ENCODE measurements around the gene ICAM2.
A peak's percentile ranks its signal among the peaks of the same experiment; 100 is the strongest.
"Not testable (repeated sequence)": the region's sequence is repeated elsewhere in the genome, so short reads cannot be mapped to it uniquely, and the experiment has no call there.

ICAM2 gene

DNA sequence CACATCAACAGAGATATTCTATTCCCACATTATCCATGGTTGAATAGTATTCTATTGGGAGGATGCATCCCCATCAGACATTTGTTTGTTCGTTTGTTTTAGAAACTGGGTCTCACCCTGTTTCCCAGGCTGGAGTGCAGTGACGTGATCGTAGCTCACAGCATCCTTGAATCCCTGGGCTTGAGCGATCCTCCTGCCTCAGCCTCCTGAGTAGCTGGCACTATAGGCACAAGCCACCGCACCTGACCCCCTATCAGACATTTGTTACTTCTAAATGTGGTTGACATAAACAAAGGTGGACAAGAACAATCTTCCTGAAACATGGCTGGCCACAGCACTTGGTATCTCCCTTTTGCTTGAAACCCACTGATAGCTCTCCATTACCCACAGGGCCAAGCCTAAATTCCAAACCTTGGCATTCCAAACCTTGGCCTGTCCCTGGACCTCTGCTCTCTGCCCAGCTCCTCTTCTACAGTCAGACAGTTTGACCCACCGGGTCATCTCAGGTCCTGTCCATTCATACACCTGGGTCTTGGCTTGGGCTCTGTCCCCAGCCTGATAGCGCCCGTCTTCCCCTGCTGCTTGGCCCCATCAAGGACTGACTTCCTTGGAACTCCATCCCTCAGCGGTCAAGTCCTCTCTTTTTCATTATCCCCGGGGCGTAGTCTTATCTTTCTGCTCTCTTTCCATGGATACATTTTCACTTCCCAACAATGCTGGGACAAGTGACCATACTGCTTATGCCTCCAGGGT, 23.8 kb downstream of the ICAM2 start:
- no peak for DNase-seq

DNA sequence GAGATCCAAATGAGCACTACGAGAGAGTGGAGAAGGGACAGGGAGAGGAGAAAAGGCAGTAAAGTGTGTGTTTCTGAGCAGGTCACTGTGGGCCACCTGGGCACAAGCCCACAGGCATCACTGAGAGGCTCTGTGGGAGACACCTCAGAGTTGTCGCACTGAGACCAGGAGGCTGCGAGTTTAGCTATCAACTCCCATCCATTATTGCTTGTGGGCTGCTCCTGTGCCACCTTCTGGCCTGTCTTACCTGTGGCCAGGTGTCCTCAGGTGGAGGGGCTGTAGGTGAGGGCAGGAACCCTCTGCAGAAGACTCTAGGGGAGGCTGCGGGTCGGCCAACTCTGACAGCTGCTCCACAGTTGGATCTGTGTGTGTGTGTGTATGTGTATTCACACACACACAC, 24.8 kb downstream of the ICAM2 start:
- no peak for DNase-seq

DNA sequence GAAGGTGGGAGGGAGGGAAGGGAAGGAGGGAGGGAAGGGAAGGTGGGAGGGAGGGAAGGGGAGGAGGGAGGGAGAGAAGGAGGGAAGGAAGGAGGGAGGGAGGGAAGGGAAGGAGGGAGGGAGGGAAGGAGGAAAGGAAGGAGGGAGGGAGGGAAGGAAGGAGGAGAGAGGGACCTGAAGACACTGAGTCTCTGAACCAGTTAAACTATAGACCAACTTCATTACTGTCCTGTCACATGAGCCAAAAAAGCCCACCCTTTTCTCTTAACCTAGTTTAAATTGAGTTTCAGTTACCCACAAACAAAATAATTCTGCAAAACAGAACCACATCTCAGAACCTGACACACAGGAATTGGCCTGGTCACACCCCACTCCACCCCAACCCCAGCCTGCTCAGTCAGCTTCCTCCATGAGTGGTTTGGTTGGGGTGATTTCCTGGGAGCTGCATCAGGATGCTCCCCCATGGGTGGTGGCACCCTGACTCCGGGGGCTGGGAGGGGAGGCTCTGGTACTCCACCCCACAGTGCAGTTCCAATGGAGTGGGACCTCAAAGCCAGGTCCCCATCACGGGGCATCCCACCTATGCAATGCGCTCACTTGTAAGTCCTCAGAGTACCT, 27.0 kb downstream of the ICAM2 start:
- no peak for DNase-seq

DNA sequence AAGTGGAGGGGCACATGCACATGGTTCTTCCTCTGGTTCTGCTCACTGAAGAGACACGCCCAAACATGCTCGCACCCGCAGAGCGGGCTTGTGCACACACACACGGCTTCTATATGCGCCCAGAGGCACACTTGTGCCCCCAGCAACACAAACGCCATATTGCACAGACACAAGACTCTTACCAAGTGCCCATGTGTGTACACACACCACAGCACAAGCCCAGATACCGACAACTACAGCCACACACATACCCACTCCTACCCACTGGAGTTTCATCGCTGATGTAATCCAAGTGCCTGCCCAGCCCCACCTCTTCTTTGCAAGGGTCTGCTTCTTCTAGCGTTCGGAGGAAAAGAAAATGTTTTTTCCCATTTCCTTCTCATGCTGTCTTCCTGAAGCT, 28.8 kb downstream of the ICAM2 start:
- DNase-seq, result no peak

DNA sequence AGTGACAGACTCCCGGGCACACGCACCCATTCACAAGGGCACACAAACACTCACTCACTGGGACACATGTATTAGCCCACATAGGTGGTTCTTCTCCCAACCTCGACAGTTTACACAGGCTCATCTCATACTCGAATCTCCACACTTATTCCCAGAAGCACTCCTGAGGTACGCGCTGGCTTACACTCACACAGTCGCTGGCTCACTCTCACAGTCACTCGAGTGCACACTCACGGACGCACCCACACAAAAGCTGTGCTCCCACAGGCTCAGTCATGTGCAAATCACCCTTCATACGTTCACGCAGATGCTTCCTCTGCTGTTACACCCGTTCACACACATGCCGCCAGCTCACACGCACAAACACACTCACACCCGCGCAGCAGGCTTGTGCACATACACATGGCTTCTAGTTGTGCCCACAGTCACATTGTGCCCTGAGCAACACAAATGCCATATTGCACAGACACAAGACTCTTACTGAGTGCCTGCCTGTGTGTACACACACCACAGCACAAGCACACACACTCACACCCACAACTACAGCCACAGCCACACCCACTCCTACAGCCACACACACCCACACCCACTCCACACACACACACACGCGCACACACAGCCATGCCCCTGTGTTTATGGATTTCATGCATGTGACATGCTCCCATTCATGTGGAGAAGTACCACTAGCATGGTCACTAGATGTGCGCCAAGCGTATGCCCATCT, 30.6 kb downstream of the ICAM2 start:
- no peak for DNase-seq

DNA sequence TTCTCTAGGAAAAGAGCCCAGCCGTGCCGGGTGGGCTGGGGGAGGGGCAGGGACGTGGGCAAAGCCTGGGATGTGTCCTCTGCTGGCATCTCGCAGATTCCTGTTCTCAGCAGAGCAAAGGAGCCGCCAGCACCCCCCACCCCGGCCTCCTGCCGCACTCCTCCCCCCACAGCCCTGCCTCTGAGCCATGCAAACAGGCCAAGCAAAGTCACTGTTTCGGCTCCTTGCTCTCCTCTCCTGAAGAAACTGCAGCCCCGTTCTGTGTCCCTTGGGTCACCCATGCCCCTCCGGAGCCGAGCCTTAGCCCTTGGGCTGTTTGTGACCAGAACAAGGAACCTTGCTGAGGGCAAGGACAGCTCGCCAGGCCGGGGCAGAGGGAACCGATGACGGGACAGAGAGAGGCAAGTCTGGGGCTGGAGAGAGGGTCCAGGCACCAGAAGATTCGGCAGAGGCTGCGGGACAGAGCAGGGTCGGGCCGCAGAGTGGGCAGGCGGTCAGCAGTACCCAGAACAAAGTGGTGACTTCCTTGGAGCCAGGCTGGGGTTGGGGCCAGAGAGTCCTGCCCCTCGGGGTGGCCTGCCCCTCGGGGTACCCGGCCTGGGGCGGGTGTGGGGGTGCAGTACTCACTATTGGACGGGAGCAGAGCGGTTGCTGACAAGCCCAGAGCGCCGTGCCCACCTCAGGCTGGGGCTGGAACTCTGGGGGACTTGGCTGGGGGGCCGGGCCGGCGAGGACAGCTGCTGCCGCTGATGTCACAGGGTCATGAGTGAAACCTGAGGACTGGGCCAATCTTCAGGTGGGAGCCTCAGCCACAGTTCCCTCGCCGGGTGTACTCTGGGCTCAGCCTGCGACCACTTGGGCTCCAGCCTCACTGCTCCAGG, 31.5 kb downstream of the ICAM2 start:
- no peak for DNase-seq

DNA sequence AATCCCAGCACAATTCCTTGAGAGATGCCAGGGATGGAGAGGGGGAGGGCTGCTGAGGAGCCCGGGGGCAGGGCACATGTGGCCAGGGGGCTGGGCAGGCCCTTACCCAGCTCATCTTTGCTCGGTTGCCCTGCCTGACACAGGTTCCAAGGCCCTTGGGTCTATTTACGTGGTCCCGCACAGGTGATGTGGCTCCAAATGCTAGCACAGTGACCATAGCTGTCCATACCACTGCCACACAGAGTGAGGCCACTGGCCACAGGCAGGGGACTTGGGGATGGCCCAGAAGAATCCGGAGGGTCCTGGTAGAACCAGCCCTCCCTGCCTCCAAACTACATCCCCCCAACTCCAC, 32.3 kb downstream of the ICAM2 start:
- no peak for DNase-seq

DNA sequence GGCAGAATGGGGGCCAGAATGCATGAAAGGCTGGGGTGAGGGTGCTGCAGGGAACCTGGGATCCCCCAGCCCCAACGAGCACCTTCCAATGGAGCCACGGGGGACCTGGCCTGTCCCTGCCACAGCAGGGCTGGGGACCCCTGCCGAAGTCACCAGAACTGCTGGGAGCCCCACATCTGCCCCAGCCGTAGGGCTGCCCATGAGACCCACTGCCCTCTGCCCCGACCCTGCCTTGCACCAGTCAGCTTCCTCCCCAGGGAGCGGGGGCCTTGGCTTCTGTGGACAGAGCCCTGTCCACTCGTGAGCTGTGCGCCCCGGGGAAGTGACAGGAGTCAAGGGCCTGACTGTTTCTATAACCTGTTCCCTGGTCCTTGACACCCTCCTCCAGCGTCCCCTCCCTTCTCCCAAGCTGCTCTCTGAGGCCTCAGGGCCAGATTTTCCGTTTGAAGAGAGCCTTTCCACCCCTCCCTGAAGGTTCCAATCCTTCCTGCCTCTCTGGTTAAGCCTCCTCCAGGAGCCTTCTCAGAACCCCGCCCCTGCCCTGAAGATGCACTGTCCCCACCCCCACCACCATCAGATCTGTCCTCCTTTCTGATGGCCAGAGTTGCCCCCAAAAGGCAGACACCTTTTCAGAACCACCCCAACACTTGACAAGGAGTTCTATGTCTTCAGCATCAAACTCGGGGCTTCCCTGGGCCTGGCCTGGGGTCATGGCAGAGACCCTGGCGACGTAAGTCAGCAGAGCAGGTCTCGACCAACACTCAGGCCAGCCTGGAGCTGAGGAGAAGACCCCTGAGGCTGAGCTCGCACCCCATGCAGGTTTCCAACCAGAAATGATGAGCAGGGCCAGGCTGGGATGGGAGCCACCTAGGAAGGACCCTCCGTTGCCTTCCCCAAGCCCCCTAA, 33.0 kb downstream of the ICAM2 start:
- peak; percentile 17 for DNase-seq

DNA sequence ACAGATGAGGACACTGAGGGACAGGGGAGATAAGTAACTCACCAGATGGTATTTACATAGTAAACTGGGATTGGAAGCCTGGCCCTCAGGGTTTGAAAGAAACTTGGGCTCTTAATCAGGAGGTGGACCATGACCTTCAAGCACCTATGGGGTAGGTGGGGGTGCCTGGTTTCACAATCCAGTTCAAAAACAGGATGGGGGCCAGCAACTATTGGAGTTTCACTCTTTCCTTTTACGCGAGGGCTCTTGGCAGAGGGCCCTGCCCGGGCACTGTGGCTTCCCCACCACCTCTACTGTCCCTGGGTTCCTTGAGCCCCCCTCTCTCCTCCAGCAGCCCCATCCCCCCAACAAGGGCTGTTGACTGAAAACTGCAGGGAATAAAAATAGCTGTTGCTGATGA, 33.6 kb downstream of the ICAM2 start:
- DNase-seq, result peak; percentile 82

DNA sequence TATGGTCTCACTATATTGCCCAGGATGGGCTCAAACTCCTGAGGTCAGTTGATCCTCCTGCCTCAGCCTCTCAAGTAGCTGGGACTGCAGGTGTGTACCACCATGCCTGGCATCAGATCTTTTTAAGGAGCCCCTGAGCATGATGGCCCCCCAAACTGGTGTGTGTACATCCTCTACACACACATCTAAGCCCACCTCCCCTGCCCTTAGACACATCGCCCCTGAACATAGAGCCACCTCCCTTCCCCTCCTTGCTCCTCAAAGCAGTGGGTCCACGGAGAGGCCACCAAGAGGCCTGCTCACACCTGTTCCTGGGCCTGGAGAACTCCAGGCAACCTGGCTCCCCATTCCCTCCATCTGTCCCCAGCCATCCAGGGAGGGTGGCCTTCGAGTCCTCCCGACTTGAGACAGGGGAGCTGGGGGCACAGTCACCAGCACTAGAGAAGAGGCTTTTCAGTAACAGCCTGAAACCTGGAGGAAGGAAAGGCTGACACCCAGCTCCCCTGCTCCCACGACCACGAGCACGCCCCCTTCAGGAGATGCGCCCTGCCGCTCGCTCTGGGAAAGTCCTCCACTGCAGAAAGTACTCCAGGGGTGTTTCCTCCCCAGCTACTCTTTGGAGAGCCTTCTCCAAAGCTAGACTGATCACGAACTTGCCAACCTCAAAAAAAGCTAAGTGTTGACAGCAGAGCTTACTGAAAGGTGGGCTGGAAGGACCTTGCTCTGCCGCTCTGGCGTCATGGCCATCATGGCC, 34.9 kb downstream of the ICAM2 start:
- DNase-seq, result no peak

DNA sequence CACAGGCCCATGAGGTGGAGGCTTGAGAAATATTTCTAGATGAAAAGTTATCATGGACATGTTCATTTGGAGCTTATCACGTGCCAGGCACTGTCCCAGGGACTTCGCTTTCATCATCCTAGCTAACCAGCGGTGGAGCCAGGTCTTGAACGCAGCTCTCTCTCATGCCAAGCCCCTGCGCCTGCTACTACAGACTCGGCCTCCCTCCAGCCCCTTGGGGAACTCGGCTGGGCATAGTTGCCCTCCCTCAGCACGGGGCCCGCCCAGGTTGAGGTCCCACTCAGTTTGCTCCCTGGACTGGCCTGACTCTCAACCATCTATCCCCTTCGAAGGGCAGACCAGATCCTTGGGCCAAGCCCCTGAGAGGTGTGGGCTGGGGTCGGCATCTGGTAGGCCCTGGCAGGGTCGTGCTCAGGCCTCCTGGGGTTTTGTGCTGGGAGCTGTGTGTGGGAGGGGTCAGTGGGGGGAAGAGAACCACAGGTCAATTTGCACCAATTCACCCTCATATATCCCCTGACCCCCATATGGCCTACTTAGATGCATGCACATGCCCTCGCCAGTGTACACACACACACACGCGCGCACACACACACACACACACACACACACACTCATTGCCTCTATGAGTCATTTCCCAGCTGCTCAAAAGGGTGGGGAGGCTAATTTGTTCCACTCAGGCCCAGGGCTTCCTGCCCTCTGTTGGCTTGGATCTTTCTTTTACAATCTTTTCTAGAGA, 35.6 kb downstream of the ICAM2 start:
- DNase-seq, result peak; percentile 39

DNA sequence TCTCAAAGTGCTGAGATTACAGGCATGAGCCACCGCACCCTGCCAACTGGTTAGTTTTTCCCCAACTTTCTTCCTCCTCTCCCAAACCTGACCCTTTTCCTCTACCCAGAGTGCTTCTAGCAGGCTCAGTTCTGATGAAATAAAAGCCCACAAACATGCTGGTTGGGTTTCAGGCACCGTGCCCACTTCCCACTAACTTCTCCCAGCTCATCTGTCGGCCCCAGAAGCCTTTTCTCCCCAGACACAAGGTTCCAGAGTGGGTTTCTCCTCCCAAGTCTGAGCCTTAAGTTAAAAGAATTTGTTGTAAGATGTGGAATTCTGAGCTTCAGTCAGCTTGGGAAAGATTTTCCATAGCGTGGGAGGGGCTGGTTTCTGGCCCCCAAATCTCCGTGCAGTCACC, 36.2 kb downstream of the ICAM2 start:
- DNase-seq, result no peak

DNA sequence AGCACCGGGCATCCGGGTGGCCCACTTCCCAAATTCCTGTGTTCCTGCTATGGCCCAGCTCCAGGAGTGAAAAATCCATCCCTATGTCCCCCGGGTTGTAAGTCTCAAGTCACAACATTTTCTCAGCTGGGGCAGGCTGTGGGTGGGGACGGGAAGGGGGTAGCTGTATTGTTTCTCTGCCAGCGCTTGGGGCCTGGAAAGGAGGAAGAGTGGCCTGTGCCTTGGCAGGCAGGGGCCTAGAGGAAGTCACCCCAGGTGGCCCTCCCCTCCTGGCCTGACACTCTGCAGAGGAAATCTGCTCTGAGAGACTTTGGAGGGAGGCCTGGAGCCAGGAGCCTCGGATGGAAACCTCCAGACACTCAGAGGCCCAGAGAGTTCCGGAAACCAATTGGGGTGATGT, 37.1 kb downstream of the ICAM2 start:
- DNase-seq, result peak; percentile 42

DNA sequence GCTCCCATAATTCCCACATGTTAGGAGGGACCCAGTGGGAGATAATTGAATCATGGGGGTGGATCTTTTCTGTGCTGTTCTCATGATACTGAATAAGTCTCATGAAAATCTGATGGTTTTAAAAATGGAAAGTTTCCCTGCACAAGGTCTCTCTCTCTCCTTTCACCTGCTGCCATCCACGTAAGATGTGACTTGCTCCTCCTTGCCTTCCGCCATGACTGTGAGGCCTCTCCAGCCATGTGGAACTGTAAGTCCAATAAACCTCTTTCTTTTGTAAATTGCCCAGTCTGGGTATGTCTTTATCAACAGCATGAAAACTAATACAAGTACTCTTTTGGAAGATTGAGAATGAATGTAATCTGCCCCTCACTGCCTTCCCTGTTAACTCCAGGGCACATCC, 37.8 kb downstream of the ICAM2 start:
- DNase-seq, result not testable (repeated sequence)

DNA sequence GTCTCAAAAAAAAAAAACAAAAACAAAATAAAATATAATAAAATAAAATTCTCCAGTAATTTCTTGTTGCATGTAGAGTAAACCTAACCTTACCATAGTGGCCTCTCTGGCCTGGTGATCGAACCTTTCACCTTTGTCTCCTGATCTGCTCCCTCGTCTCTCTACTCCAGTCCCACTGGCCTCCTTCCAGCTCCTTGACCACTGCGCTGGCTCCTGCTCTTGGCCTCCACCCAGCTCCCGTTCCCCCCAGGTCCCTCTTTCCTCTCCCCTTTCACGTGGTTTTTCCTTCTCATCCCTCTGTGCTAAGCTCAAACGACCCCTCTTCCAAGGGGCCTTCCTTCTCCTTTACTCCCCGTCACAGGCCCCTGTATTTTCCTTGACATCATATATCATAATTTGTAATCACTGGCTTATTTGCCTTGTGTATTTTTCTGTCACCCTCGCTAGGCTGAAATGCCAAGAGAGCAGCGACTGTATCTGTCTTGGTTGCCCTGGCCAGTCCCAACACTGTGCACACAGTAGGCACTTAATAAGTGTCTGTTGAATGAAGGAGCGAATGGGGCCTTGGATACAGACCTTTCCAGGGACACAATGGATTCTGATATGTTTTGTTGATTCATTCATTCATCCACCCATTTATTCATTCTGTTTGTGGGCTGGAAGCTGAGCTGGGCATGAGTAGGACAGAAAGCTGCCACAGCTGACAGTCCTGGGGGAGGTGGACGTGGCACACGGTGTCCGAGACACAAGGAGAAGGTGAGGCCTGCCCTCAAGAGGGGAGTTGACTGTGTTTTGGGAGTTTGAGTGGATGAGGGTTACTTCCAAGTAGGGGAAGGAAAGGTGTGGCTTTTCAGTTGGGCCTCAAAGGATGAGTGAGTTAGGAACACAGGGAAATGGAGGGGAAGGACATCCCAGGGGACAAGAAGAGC, 41.9 kb downstream of the ICAM2 start:
- DNase-seq, result no peak

DNA sequence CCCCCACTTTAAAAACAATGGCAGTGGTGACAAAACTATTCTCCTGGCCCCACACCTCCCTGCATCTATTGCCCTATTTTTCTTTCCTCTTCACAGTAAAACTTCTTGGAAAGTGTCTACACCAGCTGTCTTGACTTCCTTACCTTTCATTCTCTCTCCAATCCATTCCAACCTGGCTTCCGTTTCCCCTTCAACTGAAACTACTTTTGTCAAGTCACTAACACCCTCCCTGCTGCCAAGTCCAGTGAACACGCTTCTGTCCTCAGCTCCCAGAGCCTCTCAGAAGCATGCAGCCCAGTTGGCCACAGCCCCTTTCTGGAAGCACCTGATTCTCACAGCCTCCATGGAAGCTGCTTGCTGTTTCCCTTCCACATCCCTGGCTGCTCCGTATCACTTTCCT, 43.7 kb downstream of the ICAM2 start:
- peak; percentile 31 for DNase-seq

DNA sequence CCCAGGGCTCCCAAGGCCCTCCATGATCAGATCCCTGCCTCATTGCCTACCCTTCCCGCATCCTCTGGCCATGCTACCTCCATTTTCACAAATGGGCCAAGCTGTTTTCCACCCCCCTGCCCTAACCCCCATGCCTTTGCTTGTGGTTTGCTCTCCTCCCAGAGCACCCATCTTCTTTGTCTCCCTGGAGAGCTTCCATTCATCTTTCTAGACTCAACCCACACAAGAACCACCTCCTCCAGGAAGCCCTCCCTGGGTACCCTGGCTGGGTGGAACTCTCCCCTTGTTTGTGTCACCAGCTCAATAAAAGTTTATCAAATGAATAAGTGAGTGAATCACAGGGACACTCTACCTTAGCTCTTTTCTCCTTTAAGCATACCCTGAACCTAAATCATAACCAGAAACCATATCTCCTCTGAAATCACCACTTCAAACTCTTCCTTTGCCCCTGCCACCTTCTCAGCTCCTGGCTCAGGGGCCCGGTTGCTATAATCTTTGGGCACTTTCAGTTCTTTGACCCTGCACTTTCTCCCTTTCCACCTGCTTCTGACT, 44.8 kb downstream of the ICAM2 start:
- no peak for DNase-seq

DNA sequence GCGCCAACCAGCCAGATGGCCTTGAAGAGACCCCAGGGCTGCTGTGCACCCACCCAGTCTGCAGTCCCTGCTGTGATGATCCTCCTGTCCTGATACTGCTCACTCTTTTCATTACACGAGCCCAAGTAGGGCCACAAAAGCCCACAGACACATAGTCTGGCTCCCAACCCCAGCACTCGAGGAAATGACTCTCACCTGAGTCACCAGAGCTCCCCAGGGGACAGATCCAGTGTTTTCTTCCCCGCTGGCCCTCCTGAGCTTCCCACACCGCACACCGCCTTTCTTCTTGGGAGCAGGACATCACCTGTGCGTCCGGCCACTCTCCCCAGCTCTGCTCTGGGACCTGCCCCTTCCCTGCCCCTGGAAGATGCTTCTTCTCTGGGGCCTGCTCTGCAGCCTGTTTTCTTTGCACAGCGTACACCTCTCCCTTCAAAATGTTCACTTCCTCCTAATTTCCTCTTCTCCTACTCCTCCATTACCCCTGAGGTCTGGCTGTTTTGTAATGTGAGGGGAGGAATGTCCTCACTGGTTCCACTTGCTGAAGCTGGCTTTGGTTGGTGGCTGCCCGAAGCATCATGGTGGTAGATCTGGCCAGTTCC, 45.7 kb downstream of the ICAM2 start:
- DNase-seq, result no peak

Data from RPMI8226 (cell line).